ENCODE measurements around the gene SEMA5B.

GRCh38 chr3:122988508-122988907 lies 39.1 kb downstream of the SEMA5B start:
- TF ChIP-seq EZH2 (IDR thresholded peaks at IDR 0.05; ENCODE audit: low read depth) (no peak), CTCF (conservative IDR thresholded peaks at IDR 0.05) (no peak)

Data from PC-9 (cell line).